GM23338 (cell line): Measurements from ENCODE around the gene DLGAP3. TPM values are rescaled to one million over a fixed set of nuclear protein-coding genes. Genes with fewer than 3 reads are reported as not detected.

Experiments
- ATAC-seq: fragments of 200-7000 bp; cut with Tn5 transposase; 3 replicates; pipeline ENCODE4 v1.9.1; 2020
- DNase-seq: peaks from one replicate; pipeline ENCODE4 v3.0.0-alpha.2; 2015; ENCODE audit warnings: low spot score
- H2AFZ ChIP-seq: fragments of 200-600 bp; sonication (generic); 2 replicates; pipeline ENCODE4 v1.8.0; 2016; ENCODE audit warnings: antibody characterized with exemption, mild to moderate bottlenecking, moderate library complexity
- H3F3A ChIP-seq: fragments of 200-600 bp; sonication (generic); replicated peaks from 2 replicates; pipeline ENCODE4 v1.8.0; 2017; ENCODE audit warnings: antibody characterized with exemption, mixed run types, low read depth
- H3K27ac ChIP-seq: fragments of 200-600 bp; sonication (generic); 2 replicates; pipeline ENCODE4 v1.6.1; 2016; ENCODE audit warnings: low read depth
- H3K27me3 ChIP-seq: fragments of 200-600 bp; sonication (generic); 2 replicates; pipeline ENCODE4 v1.8.0; 2016; ENCODE audit warnings: mild to moderate bottlenecking, mixed run types, moderate library complexity; ENCODE audit not compliant: insufficient read depth
- H3K36me3 ChIP-seq: fragments of 200-600 bp; sonication (generic); 2 replicates; pipeline ENCODE4 v1.8.0; 2016; ENCODE audit warnings: mild to moderate bottlenecking; ENCODE audit not compliant: insufficient read depth
- H3K4me1 ChIP-seq: fragments of 200-600 bp; sonication (generic); 2 replicates; pipeline ENCODE4 v1.8.0; 2016; ENCODE audit warnings: mild to moderate bottlenecking, moderate library complexity; ENCODE audit not compliant: insufficient read depth
- H3K4me2 ChIP-seq: fragments of 200-600 bp; sonication (generic); 2 replicates; pipeline ENCODE4 v1.7.1; 2017; ENCODE audit warnings: mixed run types
- H3K4me3 ChIP-seq: fragments of 200-600 bp; sonication (generic); 2 replicates; pipeline ENCODE4 v1.6.1; 2016; ENCODE audit warnings: mixed run types
- H3K79me2 ChIP-seq: fragments of 200-600 bp; sonication (generic); replicated peaks from 2 replicates; pipeline ENCODE4 v1.8.0; 2017; ENCODE audit warnings: mild to moderate bottlenecking; ENCODE audit not compliant: insufficient read depth
- H3K9me2 ChIP-seq: fragments of 200-600 bp; sonication (generic); 2 replicates; pipeline ENCODE4 v1.8.0; 2017; ENCODE audit not compliant: insufficient read depth
- H4K20me1 ChIP-seq: fragments of 200-600 bp; sonication (generic); replicated peaks from 2 replicates; pipeline ENCODE4 v1.8.0; 2017; ENCODE audit warnings: mild to moderate bottlenecking; ENCODE audit not compliant: insufficient read depth
- H3K27ac Mint-ChIP-seq: 2 replicates; pipeline ENCODE4 v1.8.0; 2020; ENCODE audit warnings: inconsistent platforms, mild to moderate bottlenecking, moderate library complexity, mixed read lengths
- H3K27me3 Mint-ChIP-seq: 3 replicates; pipeline ENCODE4 v1.8.0; 2022; ENCODE audit warnings: low read depth, mild to moderate bottlenecking, moderate library complexity, mixed read lengths, inconsistent platforms; ENCODE audit not compliant: insufficient read depth, poor library complexity
- H3K36me3 Mint-ChIP-seq: 3 replicates; pipeline ENCODE4 v1.8.0; 2021; ENCODE audit warnings: low read depth, mild to moderate bottlenecking, inconsistent platforms, moderate library complexity, mixed read lengths
- H3K4me1 Mint-ChIP-seq: 3 replicates; pipeline ENCODE4 v1.8.0; 2020; ENCODE audit warnings: mild to moderate bottlenecking, inconsistent platforms, mixed read lengths
- H3K4me3 Mint-ChIP-seq: 3 replicates; pipeline ENCODE4 v1.8.0; 2021; ENCODE audit warnings: moderate library complexity, mild to moderate bottlenecking, inconsistent platforms, mixed read lengths
- H3K9me3 Mint-ChIP-seq: 3 replicates; pipeline ENCODE4 v1.8.0; 2020; ENCODE audit warnings: moderate library complexity, mild to moderate bottlenecking, inconsistent platforms, mixed read lengths
- CREB1 ChIP-seq: fragments of 250-450 bp; sonication (Bioruptor Pico); IDR thresholded peaks from 2 replicates; pipeline ENCODE4 v1.5.0; 2020; ENCODE audit warnings: low read depth, mild to moderate bottlenecking, moderate library complexity
- CTCF ChIP-seq, 2 experiments: fragments of 200-600 bp in 1 of 2; sonication (generic) in 1 of 2; conservative IDR thresholded peaks; 2 replicates each; pipeline versions ENCODE4 v1.5.1 to v1.6.1; 2016 to 2017; ENCODE audit warnings: antibody characterized with exemption in 2 of 2, low read depth in 2 of 2, mild to moderate bottlenecking in 2 of 2, moderate library complexity in 1 of 2
- EZH2 ChIP-seq: fragments of 200-600 bp; sonication (generic); IDR thresholded peaks from one replicate; pipeline ENCODE4 v1.8.0; 2017; ENCODE audit warnings: antibody characterized with exemption, mild to moderate bottlenecking, low read depth; ENCODE audit not compliant: unreplicated experiment
- EZH2phosphoT487 ChIP-seq: fragments of 200-600 bp; sonication (generic); IDR thresholded peaks from one replicate; pipeline ENCODE4 v1.8.1; 2018; ENCODE audit warnings: antibody characterized with exemption; ENCODE audit not compliant: unreplicated experiment
- JUNB ChIP-seq: IDR thresholded peaks from one replicate; pipeline ENCODE4 v1.6.1; 2016; ENCODE audit warnings: antibody characterized with exemption; ENCODE audit not compliant: unreplicated experiment
- NANOG ChIP-seq: IDR thresholded peaks from 2 replicates; pipeline ENCODE4 v1.6.1; 2016; ENCODE audit warnings: antibody characterized with exemption, borderline replicate concordance
- POLR2AphosphoS5 ChIP-seq: IDR thresholded peaks from 2 replicates; pipeline ENCODE4 v1.6.1; 2016; ENCODE audit warnings: antibody characterized with exemption, low read depth
- ZNF331 ChIP-seq: fragments of 250-450 bp; sonication (Bioruptor Pico); IDR thresholded peaks from 2 replicates; pipeline ENCODE4 v1.5.0; 2020; ENCODE audit warnings: low read depth, mild to moderate bottlenecking, moderate library complexity
- ZNF462 ChIP-seq: fragments of 250-450 bp; sonication (Bioruptor Pico); IDR thresholded peaks from 2 replicates; pipeline ENCODE4 v1.5.0; 2020; ENCODE audit warnings: mild to moderate bottlenecking, moderate library complexity
- polyA plus RNA-seq: library from polyadenylated mRNA; unstranded; fragments of >200 nt; fragmentation: Nextera tagmentation; extraction: Ambion mirVana; gene quantifications from 2 replicates; pipeline ENCODE4 v1.2.1, GENCODE V29; 2016
- total RNA-seq: library from RNA; depleted of rRNA; stranded (reverse); fragments of >200 nt; shearing (Covaris generic); gene quantifications from 2 replicates; pipeline ENCODE4 v1.2.3, GENCODE V29; 2014
- TF ChIP-seq, protein P1 (sequence below): IDR thresholded peaks from one replicate; pipeline ENCODE4 v1.6.1; 2018; ENCODE audit warnings: antibody characterized with exemption; ENCODE audit not compliant: unreplicated experiment

DLGAP3 gene
- total and polyA plus RNA-seq, 2 experiments from 2014 or later: 7.1 to 13.7 TPM

DNA sequence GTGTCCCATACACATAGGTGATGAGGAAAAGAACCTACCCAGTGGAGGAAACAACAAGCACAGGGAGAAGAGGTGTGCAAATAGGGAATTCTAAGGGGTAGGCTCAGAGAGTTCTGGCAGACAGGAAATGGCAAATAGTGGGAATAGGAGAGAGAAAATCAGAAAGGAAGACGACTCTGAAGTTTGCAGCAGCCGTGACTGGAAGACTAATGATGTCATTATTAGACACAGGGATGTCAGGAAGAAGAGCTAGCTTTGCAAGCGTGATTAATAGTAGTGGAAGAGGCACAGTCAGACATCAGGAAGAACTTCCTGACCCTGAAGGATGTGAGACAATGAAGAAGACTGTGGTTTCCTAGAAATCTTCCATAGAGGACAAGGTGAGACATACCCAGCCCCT, 21.1 kb downstream of the DLGAP3 start:
- H3K27ac Mint-ChIP-seq: no peak overlapping the region
- no peaks in the 10 kb centered on the region for H3K9me3 Mint-ChIP-seq
- H3K79me2 ChIP-seq: no peaks in the 10 kb centered on the region
- H3K36me3 Mint-ChIP-seq: no peaks in the 10 kb centered on the region
- H3F3A ChIP-seq: no peaks in the 10 kb centered on the region
- no peak for DNase-seq
- no peaks in the 10 kb centered on the region for H3K9me2 ChIP-seq
- no peaks in the 10 kb centered on the region; the same call in 1 of the 2 replicates for H4K20me1 ChIP-seq
- H3K27me3 Mint-ChIP-seq: no peaks in the 10 kb centered on the region
- H2AFZ ChIP-seq: no peak overlapping the region
- H3K4me1 ChIP-seq: no peaks in the 10 kb centered on the region
- H3K27ac ChIP-seq: no peak overlapping the region
- ATAC-seq: no peak
- no peak overlapping the region for H3K4me3 ChIP-seq
- H3K4me3 Mint-ChIP-seq: no peak overlapping the region
- no peak overlapping the region for H3K4me2 ChIP-seq
- H3K4me1 Mint-ChIP-seq: peaks cover 2% of the 10 kb centered on the region; the same call in 1 of the 3 replicates
- TF ChIP-seq CTCF (conservative IDR thresholded peaks at IDR 0.05; ENCODE audit: low read depth in 2 of 2) (no peak), ZNF331 (CRISPR knock-in tag) (no peak), JUNB (no peak), CREB1 (CRISPR knock-in tag) (no peak), NANOG (no peak), POLR2AphosphoS5 (no peak)
- TF ChIP-seq, protein P1, sequence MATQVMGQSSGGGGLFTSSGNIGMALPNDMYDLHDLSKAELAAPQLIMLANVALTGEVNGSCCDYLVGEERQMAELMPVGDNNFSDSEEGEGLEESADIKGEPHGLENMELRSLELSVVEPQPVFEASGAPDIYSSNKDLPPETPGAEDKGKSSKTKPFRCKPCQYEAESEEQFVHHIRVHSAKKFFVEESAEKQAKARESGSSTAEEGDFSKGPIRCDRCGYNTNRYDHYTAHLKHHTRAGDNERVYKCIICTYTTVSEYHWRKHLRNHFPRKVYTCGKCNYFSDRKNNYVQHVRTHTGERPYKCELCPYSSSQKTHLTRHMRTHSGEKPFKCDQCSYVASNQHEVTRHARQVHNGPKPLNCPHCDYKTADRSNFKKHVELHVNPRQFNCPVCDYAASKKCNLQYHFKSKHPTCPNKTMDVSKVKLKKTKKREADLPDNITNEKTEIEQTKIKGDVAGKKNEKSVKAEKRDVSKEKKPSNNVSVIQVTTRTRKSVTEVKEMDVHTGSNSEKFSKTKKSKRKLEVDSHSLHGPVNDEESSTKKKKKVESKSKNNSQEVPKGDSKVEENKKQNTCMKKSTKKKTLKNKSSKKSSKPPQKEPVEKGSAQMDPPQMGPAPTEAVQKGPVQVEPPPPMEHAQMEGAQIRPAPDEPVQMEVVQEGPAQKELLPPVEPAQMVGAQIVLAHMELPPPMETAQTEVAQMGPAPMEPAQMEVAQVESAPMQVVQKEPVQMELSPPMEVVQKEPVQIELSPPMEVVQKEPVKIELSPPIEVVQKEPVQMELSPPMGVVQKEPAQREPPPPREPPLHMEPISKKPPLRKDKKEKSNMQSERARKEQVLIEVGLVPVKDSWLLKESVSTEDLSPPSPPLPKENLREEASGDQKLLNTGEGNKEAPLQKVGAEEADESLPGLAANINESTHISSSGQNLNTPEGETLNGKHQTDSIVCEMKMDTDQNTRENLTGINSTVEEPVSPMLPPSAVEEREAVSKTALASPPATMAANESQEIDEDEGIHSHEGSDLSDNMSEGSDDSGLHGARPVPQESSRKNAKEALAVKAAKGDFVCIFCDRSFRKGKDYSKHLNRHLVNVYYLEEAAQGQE: no peak
- H3K27me3 ChIP-seq: no peaks in the 10 kb centered on the region
- no peaks in the 10 kb centered on the region for H3K36me3 ChIP-seq

DNA sequence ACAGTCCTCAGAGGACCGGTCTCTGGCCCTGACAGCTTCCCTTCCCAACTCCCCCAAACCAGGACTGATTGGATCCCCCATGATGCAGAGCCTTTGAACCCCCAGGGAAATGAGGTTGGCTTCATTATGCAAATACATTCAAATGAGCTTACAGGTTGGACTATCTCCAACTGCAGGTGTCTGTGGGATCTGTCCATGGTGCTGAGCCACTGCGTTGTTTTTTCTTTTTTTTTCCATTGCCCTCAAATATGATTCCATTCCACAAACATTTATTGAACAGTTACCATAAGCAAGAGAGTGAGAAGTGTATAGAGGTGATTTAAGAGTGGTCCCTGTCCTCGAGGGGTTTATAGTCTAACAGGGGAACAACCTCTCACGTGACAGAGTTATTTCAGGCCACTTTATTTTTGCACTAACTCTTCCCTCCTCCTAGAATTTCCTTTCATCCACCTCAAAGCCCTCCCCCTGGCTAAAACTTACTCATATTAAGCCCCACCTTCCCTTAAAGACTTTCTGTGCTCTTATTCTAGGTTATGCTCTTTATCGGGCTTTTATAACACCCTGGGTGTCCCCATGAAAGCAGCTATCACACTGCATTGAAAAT, 21.9 kb downstream of the DLGAP3 start:
- no peaks in the 10 kb centered on the region for H3K9me3 Mint-ChIP-seq
- peaks cover 2% of the 10 kb centered on the region; the same call in 1 of the 3 replicates for H3K4me1 Mint-ChIP-seq
- H3K27ac ChIP-seq: no peak overlapping the region
- DNase-seq: peak; percentile 43
- H3K4me3 ChIP-seq: no peak overlapping the region
- no peak overlapping the region for H3K4me3 Mint-ChIP-seq
- no peaks in the 10 kb centered on the region for H3K27me3 Mint-ChIP-seq
- no peaks in the 10 kb centered on the region for H3K27me3 ChIP-seq
- no peak; the same call in 1 of the 3 replicates for ATAC-seq
- H3K4me1 ChIP-seq: no peaks in the 10 kb centered on the region
- no peaks in the 10 kb centered on the region; the same call in 1 of the 2 replicates for H4K20me1 ChIP-seq
- H3K27ac Mint-ChIP-seq: no peak overlapping the region
- no peaks in the 10 kb centered on the region for H3K79me2 ChIP-seq
- H2AFZ ChIP-seq: no peak overlapping the region
- no peak overlapping the region for H3K4me2 ChIP-seq
- no peaks in the 10 kb centered on the region for H3F3A ChIP-seq
- no peaks in the 10 kb centered on the region for H3K36me3 Mint-ChIP-seq
- no peaks in the 10 kb centered on the region for H3K36me3 ChIP-seq
- no peaks in the 10 kb centered on the region for H3K9me2 ChIP-seq
- TF ChIP-seq ZNF462 (CRISPR knock-in tag) (no peak), EZH2phosphoT487 (no peak), EZH2 (no peak)
